ENCODE measurements around the gene PPBP.

GRCh38 chr4:74016068-74016467, 28.1 kb upstream of the PPBP start:
- no peak for TF ChIP-seq EZH2 (IDR thresholded peaks at IDR 0.05; ENCODE audit: low read length)
- no peak for TF ChIP-seq CTCF (optimal IDR thresholded peaks at IDR 0.05 in 1 of 3, IDR thresholded peaks at IDR 0.05 in 1 of 3, conservative IDR thresholded peaks at IDR 0.05 in 1 of 3; ENCODE audit: extremely low read depth in 1 of 3, insufficient read depth in 2 of 3, low read length in 3 of 3)

All from keratinocyte (primary cell).